ENCODE results near the gene GFOD1.
A peak's percentile ranks its signal among the peaks of the same experiment; 100 is the strongest.

Gene GFOD1

GRCh38 chr6:13487122-13488014 lies at the start of gene GFOD1:
Gene GFOD1 (minus strand): TSS chr6:13487600. CDS start chr6:13486890, 710 bp downstream.
- peak; percentile 80 for DNase-seq

GRCh38 chr6:13536796-13537526 lies 49.6 kb upstream of the GFOD1 start:
- no peak for DNase-seq

- no peak for DNase-seq
Observed at GRCh38 chr6:13535306-13535705, 47.9 kb upstream of the GFOD1 start.

- no peak for DNase-seq
Observed at GRCh38 chr6:13534536-13534935, 47.1 kb upstream of the GFOD1 start.

GRCh38 chr6:13531956-13532355 lies 44.6 kb upstream of the GFOD1 start:
- DNase-seq = no peak

- DNase-seq = no peak
Observed at GRCh38 chr6:13528777-13529343, 41.5 kb upstream of the GFOD1 start.

GRCh38 chr6:13528232-13528631 lies 40.8 kb upstream of the GFOD1 start:
- no peak for DNase-seq

GRCh38 chr6:13527671-13528056 lies 40.3 kb upstream of the GFOD1 start:
- DNase-seq = no peak

GRCh38 chr6:13526727-13527670 lies 39.6 kb upstream of the GFOD1 start:
- DNase-seq = peak; percentile 18

GRCh38 chr6:13526357-13526726 lies 38.9 kb upstream of the GFOD1 start:
- no peak for DNase-seq

- no peak for DNase-seq
Observed at GRCh38 chr6:13524801-13525508, 37.6 kb upstream of the GFOD1 start.

- no peak for DNase-seq
Observed at GRCh38 chr6:13523826-13524622, 36.6 kb upstream of the GFOD1 start.

- no peak for DNase-seq
Observed at GRCh38 chr6:13522656-13523055, 35.3 kb upstream of the GFOD1 start.

GRCh38 chr6:13519839-13520238 lies 32.4 kb upstream of the GFOD1 start:
- DNase-seq = no peak

- no peak for DNase-seq
Observed at GRCh38 chr6:13517116-13517515, 29.7 kb upstream of the GFOD1 start.

GRCh38 chr6:13515912-13516311 lies 28.5 kb upstream of the GFOD1 start:
- DNase-seq = no peak

GRCh38 chr6:13513626-13514502 lies 26.5 kb upstream of the GFOD1 start:
- no peak for DNase-seq

GRCh38 chr6:13512900-13513299 lies 25.5 kb upstream of the GFOD1 start:
- DNase-seq = no peak

- DNase-seq = no peak
Observed at GRCh38 chr6:13511913-13512717, 24.7 kb upstream of the GFOD1 start.

Data from CD4-positive, alpha-beta T cell treated with Interleukin-12 subunit alpha and Interleukin-12 subunit beta, for 1 hour (primary cell).